Muscle of leg (tissue), 11 donors: ENCODE measurements around the gene DGKD. TPM values are rescaled to one million over a fixed set of nuclear protein-coding genes. Genes with fewer than 3 reads are reported as not detected.

Source experiments
- DNase-seq: peaks from one replicate; pipeline ENCODE4 v3.0.0; 2013
- H3K27ac ChIP-seq: one replicate; pipeline ENCODE4 v1.5.1; 2013; ENCODE audit warnings: mild to moderate bottlenecking, low read length, control low read depth
- H3K27me3 ChIP-seq: one replicate; pipeline ENCODE4 v1.6.1; 2013; ENCODE audit warnings: low read length; ENCODE audit not compliant: control insufficient read depth, insufficient read depth
- H3K36me3 ChIP-seq: one replicate; pipeline ENCODE4 v1.6.1; 2013; ENCODE audit warnings: low read length; ENCODE audit not compliant: control insufficient read depth, insufficient read depth
- H3K4me1 ChIP-seq: one replicate; pipeline ENCODE4 v1.6.1; 2013; ENCODE audit warnings: low read length; ENCODE audit not compliant: control insufficient read depth, insufficient read depth
- H3K4me3 ChIP-seq: one replicate; pipeline ENCODE4 v1.5.1; 2013; ENCODE audit warnings: low read length, control low read depth
- H3K9me3 ChIP-seq: replicated peaks from 2 replicates; pipeline ENCODE4 v1.6.1; 2013; ENCODE audit warnings: low read depth, low read length; ENCODE audit not compliant: control insufficient read depth
- WGBS: methylation state at CpG from one replicate; pipeline ENCODE4 v1.1.5; 2013; ENCODE audit warnings: missing lambda C conversion rate; ENCODE audit not compliant: insufficient coverage; 5-methylcytosine and 5-hydroxymethylcytosine counted together
- polyA plus RNA-seq, 8 donors: library from polyadenylated mRNA; unstranded; fragments of 120-200 nt; gene quantifications; one replicate each; pipeline versions ENCODE4 v1.2.1 to v1.2.3, GENCODE V29; 2013; ENCODE audit warnings: inconsistent platforms in 1 of 8, low replicate concordance in 1 of 8; ENCODE audit not compliant: insufficient read length in 8 of 8, insufficient read depth in 1 of 8
- total RNA-seq: library from RNA; stranded (reverse); fragments of 120-200 nt; gene quantifications from one replicate; pipeline ENCODE4 v1.2.4, GENCODE V29; 2013

DGKD gene
- total and polyA plus RNA-seq, 9 donors, result 14.7 to 30.3 (median 22.3) TPM

DNA sequence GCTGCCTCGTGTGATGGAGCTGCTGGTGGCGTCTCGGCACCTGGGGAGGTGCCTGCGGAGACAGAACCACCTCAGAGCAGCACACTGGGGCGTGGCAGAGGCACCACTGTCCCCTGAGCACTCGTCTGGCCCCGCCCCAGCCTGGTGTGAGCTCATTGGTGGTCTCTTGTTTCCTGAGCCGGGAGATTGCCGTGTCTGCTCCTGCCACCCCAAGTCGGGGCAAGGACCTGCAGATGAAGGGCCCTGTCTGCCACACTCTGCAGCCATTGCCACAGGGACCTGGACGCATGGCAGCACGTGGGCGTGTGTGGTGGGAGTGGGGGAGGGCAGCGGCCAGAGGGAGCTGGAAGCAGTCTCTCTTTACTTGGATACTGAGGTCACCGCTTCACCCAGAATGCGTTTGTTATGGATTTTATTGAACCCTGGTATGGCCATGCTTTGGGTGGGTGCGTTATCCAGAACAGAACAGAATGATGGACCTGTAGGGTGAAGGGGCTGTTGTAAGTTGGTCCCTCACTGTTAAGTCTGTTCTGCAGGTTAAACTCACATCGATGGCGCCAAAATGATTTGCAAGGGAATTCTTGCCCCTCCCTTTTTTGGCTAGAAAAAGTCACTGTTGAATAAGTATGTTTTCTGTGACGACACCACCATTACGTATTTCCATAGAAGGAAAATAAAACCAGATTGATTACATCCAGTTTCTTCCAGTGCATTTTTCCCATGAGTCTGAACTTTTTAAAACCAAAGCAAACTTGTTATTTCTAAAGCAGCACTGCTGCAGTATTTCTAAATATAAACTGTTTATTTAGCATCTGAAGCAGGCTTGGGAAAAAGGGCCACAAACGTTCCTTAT is 120.2 kb downstream of the DGKD start:
- H3K36me3 ChIP-seq, result peaks cover 61% of the 10 kb centered on the region
- peaks cover 3% of the 10 kb centered on the region for H3K9me3 ChIP-seq
- peak overlapping the region; percentile 37 for H3K27ac ChIP-seq
- no peaks in the 10 kb centered on the region for H3K27me3 ChIP-seq
- peaks cover 27% of the 10 kb centered on the region for H3K4me1 ChIP-seq
- DNase-seq, result peak; percentile 91
- no peak overlapping the region for H3K4me3 ChIP-seq
- WGBS, result 63% methylated on average over 18 of the region's 22 CpGs

DNA sequence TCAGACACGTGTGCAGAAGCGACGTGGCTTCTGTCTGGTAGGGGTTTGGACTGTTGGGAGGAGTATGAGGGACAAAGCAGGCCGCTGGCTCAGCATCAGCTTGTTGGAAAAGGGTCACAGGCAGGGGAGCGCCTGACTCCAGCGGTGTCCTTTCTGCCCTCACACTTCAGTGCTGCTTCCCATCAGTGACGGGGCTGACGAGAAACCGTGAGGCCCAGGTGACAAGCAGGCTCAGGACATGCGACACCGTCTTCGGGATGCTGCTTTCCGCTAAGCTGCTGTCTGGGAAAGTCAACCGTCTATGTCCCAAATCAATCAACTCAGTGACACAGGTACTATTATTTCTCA is 121.7 kb downstream of the DGKD start:
- DNase-seq, result no peak
- Histone ChIP-seq H3K4me3 (no peak overlapping the region), H3K9me3 (peaks cover 3% of the 10 kb centered on the region), H3K36me3 (peaks cover 62% of the 10 kb centered on the region), H3K27me3 (no peaks in the 10 kb centered on the region), H3K4me1 (peaks cover 28% of the 10 kb centered on the region), H3K27ac (no peak overlapping the region)
- 84% methylated on average over 12 of the region's 14 CpGs for WGBS

DNA sequence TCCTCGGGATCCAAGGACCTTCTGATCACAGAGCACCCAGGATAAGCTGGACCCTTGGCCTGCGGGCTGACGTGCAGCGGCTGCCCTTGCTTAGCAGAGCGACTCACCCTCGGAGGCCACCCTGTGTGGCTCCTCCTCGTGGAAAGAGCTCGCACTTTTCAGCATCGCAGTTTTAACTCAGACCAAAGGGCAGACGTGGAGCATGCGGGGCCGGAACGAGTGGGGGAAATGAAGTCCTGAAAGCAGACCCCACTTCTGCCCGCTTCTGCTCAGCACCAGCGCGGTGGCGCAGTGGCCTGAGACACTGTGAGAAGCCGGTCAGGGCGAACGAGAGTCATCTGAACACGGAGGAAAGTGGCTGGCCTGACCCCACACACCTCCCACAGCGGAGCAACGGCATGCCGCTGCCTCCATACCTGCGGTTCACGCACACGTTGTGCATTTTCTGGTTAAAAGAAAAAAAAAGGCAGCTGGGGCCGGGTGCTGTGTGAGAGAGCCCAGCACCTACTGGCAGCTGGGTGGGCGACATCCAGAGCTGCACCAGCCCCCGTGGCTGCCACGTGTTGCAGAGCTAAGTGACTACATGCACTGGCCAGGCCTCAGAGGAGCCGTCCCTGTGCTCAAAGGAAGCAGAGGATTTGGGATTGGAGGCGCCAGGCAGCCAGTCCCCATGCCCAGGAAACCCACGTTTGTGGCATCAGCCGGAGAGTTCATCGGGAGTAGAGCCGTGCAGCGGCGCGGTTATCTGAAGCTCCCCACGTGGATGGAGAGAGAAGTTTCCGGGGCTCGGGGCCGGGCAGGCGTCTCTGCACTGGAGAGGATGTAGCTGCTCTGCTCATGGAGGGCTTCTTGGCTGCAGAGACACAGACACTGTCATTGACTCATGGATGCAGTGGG is 122.6 kb downstream of the DGKD start:
- H3K4me3 ChIP-seq, result no peak overlapping the region
- 89% methylated on average over 44 of the region's 45 CpGs for whole genome bisulfite sequencing
- peaks cover 3% of the 10 kb centered on the region for H3K9me3 ChIP-seq
- H3K27ac ChIP-seq, result no peak overlapping the region
- peaks cover 58% of the 10 kb centered on the region for H3K36me3 ChIP-seq
- DNase-seq, result no peak
- no peaks in the 10 kb centered on the region for H3K27me3 ChIP-seq
- H3K4me1 ChIP-seq, result peaks cover 34% of the 10 kb centered on the region

DNA sequence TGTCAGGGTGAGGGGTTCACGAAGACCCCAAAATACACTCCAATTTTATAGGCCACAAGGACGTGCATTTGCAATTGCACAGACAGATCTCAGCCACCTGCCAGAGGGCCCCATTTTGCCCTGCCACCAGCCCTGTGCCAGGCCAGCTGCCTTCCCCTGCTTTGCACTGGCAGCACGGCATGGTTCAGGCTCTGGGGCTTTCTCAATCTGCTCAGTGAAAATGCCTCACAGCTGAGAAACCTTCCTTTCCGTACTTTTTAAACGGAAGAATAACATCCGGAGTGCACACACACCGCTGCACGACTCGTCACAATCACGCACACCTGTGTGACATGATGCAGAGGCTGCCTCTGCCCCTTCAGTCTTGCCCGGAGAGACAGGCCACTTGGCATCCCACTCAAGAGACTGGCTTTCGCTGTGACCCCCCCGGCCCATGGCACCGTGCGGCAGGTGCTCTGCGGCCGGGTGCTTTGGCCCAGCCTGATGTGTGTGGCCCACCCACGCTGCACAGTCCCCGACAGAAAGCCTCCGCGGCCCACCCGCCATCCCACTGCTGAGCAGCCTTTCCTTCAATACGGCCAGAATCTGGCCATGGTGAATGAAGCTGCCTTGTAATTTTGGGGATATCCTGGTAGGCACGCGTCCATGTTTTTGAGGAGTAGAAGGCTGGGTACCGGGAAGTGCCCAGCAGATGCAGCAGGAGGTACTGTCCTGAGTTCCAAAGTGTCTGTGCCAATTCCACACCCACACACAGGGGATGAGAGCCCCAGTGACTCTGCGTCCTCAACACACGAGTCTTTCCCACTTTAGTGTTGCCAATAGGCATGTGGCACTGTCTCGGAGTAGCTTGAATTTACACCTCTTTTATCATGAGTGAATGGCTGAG is 123.5 kb downstream of the DGKD start:
- Histone ChIP-seq H3K4me1 (peaks cover 35% of the 10 kb centered on the region), H3K27ac (peak overlapping the region; percentile 20), H3K4me3 (no peak overlapping the region), H3K36me3 (peaks cover 59% of the 10 kb centered on the region), H3K9me3 (no peaks in the 10 kb centered on the region), H3K27me3 (no peaks in the 10 kb centered on the region)
- no peak for DNase-seq
- WGBS, result 86% methylated on average over 22 of the region's 29 CpGs

DNA sequence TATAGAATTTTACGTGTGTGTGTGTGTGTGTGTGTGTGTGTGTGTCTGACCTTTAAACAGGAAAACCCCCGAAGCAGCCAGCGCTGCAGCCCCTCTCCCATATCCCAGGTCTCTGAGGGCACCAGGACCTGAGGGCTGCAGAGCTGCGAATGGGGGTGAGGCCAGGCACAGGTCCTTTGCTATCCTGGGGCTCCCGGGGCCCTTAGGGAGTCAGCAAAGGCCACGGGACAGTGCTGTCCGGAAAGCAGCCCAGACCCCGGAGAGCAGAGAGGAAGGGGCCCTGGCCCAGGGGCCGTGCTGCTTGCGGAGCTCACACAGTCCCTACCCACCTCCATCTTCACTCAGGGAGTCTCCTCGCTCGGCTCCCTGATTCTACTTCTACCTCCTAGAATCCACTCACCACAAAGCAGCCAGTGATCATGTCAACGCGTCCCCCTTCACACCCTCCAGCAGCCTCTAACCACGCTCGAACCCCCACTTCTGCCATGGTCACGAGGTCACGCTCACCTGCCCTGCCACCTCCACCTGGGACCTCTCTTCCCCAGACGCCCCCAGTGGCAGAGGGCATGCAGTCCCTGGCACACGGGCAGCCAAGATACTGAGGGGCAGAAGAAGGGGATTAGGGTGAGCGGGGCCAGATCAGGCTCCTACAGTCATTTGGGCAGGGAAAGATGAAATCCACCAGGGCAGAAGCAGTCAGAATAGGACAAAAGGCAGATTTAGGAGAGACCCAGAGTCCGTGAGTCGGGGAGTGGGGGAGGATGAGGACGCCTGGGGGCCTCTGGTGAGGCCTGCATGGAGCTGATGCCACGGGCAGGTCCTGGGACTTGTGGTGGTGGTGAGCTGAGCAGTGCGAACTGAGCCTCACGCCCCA is 125.6 kb downstream of the DGKD start:
- H3K4me1 ChIP-seq, result peaks cover 28% of the 10 kb centered on the region
- DNase-seq, result no peak
- H3K4me3 ChIP-seq, result no peak overlapping the region
- no peaks in the 10 kb centered on the region for H3K9me3 ChIP-seq
- H3K27me3 ChIP-seq, result no peaks in the 10 kb centered on the region
- peaks cover 68% of the 10 kb centered on the region for H3K36me3 ChIP-seq
- 77% methylated on average over 19 of the region's 27 CpGs for WGBS
- no peak overlapping the region for H3K27ac ChIP-seq

DNA sequence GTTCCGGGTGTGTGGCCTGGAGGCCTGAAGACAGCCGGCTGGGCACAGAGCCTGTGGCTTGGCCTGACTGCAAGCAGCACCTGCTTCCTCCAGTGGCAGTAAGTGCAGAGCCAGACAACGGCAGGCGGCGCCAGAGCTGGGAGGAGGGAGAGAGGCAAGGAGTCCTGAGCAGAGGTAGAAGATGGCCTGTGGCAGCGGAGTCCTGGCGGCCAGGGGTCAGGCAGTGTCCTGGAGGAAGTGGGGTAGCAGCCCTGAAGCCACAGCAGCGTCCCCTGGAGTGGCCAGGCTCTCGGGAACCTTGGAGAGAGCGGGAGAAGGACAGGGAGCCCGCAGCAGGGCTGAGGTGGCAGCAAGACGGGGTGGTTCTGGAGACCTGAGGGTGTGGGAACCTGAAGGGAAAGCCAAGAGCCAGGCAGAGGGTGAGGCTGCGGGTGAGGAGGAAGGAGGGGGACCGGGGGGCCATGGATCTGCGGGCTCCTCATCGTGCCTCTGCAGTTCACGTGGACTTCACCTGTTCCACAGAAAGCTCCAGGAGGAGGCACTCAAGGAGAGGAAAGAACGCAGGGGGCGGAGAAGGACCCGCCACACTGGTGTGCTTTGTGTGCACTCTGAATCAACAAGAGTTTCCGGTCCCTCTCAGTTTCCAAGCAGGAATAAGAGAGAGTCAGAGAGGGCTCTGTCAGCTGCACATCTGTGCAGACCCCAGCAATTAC is 126.4 kb downstream of the DGKD start:
- peaks cover 28% of the 10 kb centered on the region for H3K4me1 ChIP-seq
- no peak overlapping the region for H3K4me3 ChIP-seq
- H3K36me3 ChIP-seq, result peaks cover 70% of the 10 kb centered on the region
- H3K27ac ChIP-seq, result no peak overlapping the region
- H3K27me3 ChIP-seq, result no peaks in the 10 kb centered on the region
- WGBS, result 72% methylated on average over 18 of the region's 21 CpGs
- peak; percentile 73 for DNase-seq
- H3K9me3 ChIP-seq, result no peaks in the 10 kb centered on the region

DNA sequence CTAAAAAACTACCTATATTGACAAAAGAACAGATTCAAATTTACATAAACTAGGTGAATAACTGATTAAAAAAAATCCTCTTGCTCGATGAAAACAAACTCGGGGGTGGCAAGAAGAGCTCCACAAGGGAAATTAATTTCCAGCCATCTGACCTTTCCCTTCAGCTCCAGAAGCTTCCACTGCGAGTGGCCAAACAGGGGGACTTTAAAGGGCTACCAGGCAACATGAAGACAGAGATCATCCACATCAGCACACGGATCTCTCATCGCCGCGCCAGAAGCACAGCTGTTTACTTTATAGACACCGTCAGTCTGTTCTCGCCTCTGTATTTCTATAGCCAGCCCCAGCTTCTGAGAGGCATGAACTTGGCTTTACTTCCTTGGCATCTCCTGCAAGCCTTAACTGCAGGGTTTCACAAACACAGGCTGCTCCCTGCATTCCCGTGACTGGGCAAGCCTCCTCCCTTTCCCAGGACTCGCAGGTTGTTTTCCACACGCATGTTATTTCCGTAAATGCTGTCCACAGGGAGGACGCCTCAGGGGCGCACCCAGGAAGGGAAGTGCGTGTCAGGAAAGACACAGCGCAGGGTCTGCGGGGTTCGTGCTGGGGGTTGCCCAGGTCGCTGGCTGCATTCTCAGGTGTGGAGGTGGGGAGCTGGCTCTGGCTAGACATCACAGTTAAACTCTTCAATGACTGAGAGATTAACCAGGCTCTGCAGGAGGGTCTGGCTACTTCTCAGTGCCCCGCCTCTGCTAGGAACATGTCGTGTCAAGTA is 127.3 kb downstream of the DGKD start:
- Histone ChIP-seq H3K36me3 (peaks cover 69% of the 10 kb centered on the region), H3K9me3 (no peaks in the 10 kb centered on the region), H3K4me1 (peaks cover 28% of the 10 kb centered on the region), H3K27ac (no peak overlapping the region), H3K27me3 (no peaks in the 10 kb centered on the region), H3K4me3 (no peak overlapping the region)
- DNase-seq, result peak; percentile 50
- WGBS, result 59% methylated on average over 20 of the region's 22 CpGs

DNA sequence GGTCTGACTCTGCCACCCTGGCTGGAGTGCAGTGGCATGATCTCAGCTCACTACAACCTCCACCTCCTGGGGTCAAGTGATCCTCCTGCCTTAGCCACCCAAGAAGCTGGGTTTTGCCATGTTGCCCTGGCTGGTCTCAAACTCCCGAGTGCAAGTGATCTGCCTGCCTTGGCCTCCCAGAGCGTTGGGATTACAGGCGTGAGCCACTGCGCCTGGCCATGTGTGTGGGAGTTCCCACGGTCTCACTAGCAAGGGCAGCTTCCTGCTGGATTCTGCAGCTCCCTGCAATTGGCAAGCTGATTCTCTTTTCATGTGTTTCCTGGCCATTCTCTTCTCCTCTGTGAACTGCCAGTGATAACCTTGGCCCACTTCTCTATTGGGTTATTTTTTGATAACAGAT is 128.3 kb downstream of the DGKD start:
- 73% methylated on average over 3 of the region's 5 CpGs for WGBS
- Histone ChIP-seq H3K36me3 (peaks cover 65% of the 10 kb centered on the region), H3K27ac (no peak overlapping the region), H3K9me3 (no peaks in the 10 kb centered on the region), H3K4me3 (no peak overlapping the region), H3K4me1 (peaks cover 26% of the 10 kb centered on the region), H3K27me3 (no peaks in the 10 kb centered on the region)
- DNase-seq, result no peak
